Mononuclear cell (primary cell): ENCODE data around the gene CREB3L2. TPM values are rescaled to one million over a fixed set of nuclear protein-coding genes. Genes with fewer than 3 reads are reported as not detected.

ENCODE experiments used
- H3K27me3 ChIP-seq: 2 replicates; pipeline ENCODE4 v1.6.0; 2011; ENCODE audit warnings: low read length, control low read depth; ENCODE audit not compliant: insufficient read depth
- H3K4me1 ChIP-seq: 2 replicates; pipeline ENCODE4 v1.5.1; 2011; ENCODE audit warnings: mild to moderate bottlenecking, low read length, control low read depth; ENCODE audit not compliant: insufficient read depth
- H3K4me3 ChIP-seq: 2 replicates; pipeline ENCODE4 v1.5.1; 2011; ENCODE audit warnings: mild to moderate bottlenecking, low read length, moderate library complexity
- H3K9me3 ChIP-seq: 2 replicates; pipeline ENCODE4 v1.5.1; 2011; ENCODE audit warnings: low read depth, mild to moderate bottlenecking, control low read depth, low read length
- total RNA-seq: library from RNA; depleted of rRNA; stranded (reverse); fragments of >200 nt; gene quantifications from one replicate; pipeline ENCODE4 v1.2.3, GENCODE V29; 2012

Gene CREB3L2
- total RNA-seq, 1 donor = 6.2 TPM

DNA sequence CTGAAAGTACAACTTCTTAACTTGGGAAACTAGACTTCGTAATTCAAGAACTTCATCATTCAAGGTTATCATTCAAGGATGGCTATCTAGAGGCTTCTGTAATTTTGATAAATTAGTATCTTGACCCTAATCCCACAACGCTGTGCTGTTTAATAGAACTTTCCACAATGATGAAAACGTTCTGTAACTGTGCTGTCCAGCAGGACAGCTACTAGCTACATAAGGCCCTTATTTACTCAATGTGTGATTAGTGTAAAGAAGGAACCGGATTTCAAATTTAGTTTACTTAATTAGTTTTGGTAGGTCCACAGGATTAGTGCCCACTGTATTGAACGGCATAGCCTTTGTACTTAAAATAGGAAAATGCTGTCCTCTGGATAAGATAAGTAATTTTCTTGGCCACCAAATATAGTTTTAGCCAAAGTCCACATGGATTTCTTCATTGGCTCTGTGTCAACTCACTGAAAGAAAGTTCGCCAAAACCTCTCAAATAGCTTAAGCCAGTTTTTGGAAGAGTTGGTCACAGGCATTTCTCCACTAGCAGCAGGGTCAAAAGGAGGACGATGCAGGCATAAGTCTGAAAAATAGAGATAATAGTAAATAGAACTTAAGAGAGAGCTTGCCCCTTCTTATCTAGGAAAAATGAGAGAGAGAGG lies 172.4 kb downstream of the CREB3L2 start:
- H3K27me3 ChIP-seq = peaks cover 5% of the 10 kb centered on the region
- H3K9me3 ChIP-seq = peaks cover 10% of the 10 kb centered on the region
- no peak overlapping the region for H3K4me3 ChIP-seq
- H3K4me1 ChIP-seq = no peaks in the 10 kb centered on the region

DNA sequence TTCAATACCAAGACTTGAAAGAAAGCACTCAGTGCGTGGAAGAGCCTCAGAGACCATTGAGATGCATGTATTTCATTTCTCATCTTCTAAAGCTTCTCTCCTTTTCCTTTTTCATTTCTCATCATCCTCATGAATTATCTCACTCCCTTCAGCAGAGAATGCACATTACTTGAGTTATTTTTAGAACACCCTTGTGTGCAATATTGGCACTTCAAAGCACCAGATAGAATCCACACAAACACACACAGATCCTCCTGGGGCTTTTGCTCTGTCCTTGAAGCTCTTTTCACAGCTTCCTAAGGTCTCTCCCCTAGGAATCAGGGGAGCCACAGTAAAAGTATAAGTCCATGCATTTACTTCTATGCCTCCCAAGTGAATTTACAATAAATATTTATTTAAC lies 173.4 kb downstream of the CREB3L2 start:
- Histone ChIP-seq H3K4me1 (no peaks in the 10 kb centered on the region), H3K27me3 (peaks cover 5% of the 10 kb centered on the region), H3K9me3 (peaks cover 4% of the 10 kb centered on the region), H3K4me3 (no peak overlapping the region)

DNA sequence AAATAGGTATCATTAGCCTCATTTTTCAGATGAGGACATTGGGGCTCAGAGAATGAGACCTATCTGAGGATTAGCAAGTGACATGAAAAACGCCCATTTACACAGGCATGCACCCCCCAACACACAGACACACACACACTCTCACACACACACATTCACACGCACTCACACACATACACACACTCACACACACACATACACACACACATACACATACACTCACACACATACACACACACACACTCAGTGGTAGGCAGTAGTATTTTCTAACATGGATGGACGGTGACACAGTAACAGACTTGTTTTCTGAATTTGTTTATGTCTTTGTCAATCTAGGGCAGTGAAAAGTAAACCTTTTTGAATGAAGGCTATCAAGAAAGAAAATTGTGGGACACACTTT lies 176.4 kb downstream of the CREB3L2 start:
- peaks cover 5% of the 10 kb centered on the region for H3K27me3 ChIP-seq
- H3K4me1 ChIP-seq = no peaks in the 10 kb centered on the region
- no peak overlapping the region for H3K4me3 ChIP-seq
- H3K9me3 ChIP-seq = no peaks in the 10 kb centered on the region

Other genes starting within 250 kb of the CREB3L2 start
- gene DGKI, start 155.1 kb downstream of the CREB3L2 start, total RNA-seq = 0.21 TPM
- not detected for gene AKR1D1, start 74.4 kb upstream of the CREB3L2 start, total RNA-seq